Calu3 (cell line): ENCODE results near the gene TRIM52. TPM values are rescaled to one million over a fixed set of nuclear protein-coding genes. Genes with fewer than 3 reads are reported as not detected.

Experiments
- BruUV-seq: library from RNA; stranded (reverse); fragments of 400-500 nt; replicated peaks from 2 replicates; lab custom pipeline; 2021; lab: Mats Ljungman, UMichigan
- CTCF ChIA-PET: fragments of 300-600 bp; sonication (Branson Sonifier 250); formaldehyde crosslinking; loops from one replicate; lab custom pipeline; 2022; ENCODE audit warnings: antibody characterized with exemption; lab: Charles Lee
- DNase-seq: peaks from one replicate; pipeline ENCODE4 v3.0.0; 2022
- H3K27ac Mint-ChIP-seq: one replicate; pipeline ENCODE4 v1.8.0; 2022; ENCODE audit warnings: mixed read lengths; ENCODE audit not compliant: unreplicated experiment
- H3K27me3 Mint-ChIP-seq: one replicate; pipeline ENCODE4 v1.8.0; 2022; ENCODE audit warnings: mixed read lengths; ENCODE audit not compliant: unreplicated experiment
- H3K36me3 Mint-ChIP-seq: one replicate; pipeline ENCODE4 v1.8.0; 2022; ENCODE audit warnings: mild to moderate bottlenecking, moderate library complexity, mixed read lengths; ENCODE audit not compliant: insufficient read depth, unreplicated experiment
- H3K4me1 Mint-ChIP-seq: one replicate; pipeline ENCODE4 v1.8.0; 2022; ENCODE audit warnings: mild to moderate bottlenecking, low read depth, mixed read lengths; ENCODE audit not compliant: unreplicated experiment
- H3K4me3 Mint-ChIP-seq: one replicate; pipeline ENCODE4 v1.8.0; 2022; ENCODE audit warnings: mild to moderate bottlenecking, low read depth, moderate library complexity, mixed read lengths; ENCODE audit not compliant: unreplicated experiment
- H3K9me3 Mint-ChIP-seq: one replicate; pipeline ENCODE4 v1.8.0; 2022; ENCODE audit warnings: low read depth, mixed read lengths; ENCODE audit not compliant: unreplicated experiment
- CTCF ChIP-seq: fragments of 200-600 bp; IDR thresholded peaks from one replicate; pipeline ENCODE4 v1.8.0; 2022; ENCODE audit warnings: antibody characterized with exemption; ENCODE audit not compliant: unreplicated experiment
- intact Hi-C: fragments of 100-400 bp; cut with micrococcal nuclease; formaldehyde crosslinking; loops from one replicate; pipeline ENCODE4 v1.10.0; 2022; ENCODE audit not compliant: unreplicated experiment
- total RNA-seq: library from RNA; stranded (reverse); gene quantifications from 2 replicates; pipeline ENCODE4 v1.2.3, GENCODE V29; 2022

The TRIM52 gene
- total RNA-seq, 1 experiment from 2014 or later, result 14.8 TPM

- BruUV-seq, result no TSS peak
- Mint-ChIP-seq H3K4me3 (no peak overlapping the region), H3K27me3 (no peaks in the 10 kb centered on the region), H3K36me3 (peaks cover 32% of the 10 kb centered on the region), H3K4me1 (peaks cover 19% of the 10 kb centered on the region), H3K27ac (no peak overlapping the region), H3K9me3 (no peaks in the 10 kb centered on the region)
- DNase-seq, result no peak
- intact Hi-C loops, result no loop called here
- no peak for TF ChIP-seq CTCF
- CTCF ChIA-PET, result interaction anchor here (0.6 kb wide), 1 partner anchor 123 kb away, joined by 5 read pairs; no protein-coding TSS in a partner anchor
Measured at GRCh38 chr5:181265092-181265671, 4.2 kb upstream of the TRIM52 start.

- no peak overlapping the region for H3K4me3 Mint-ChIP-seq
Measured at GRCh38 chr5:181263633-181264032, 2.7 kb upstream of the TRIM52 start.

GRCh38 chr5:181261320-181262049 is 542 bp upstream of the TRIM52 start:
- no TSS peak for BruUV-seq
- Mint-ChIP-seq H3K9me3 (no peaks in the 10 kb centered on the region), H3K4me1 (peaks cover 27% of the 10 kb centered on the region), H3K27ac (peak overlapping the region; percentile 81), H3K4me3 (peak overlapping the region; percentile 89), H3K36me3 (peaks cover 43% of the 10 kb centered on the region), H3K27me3 (no peaks in the 10 kb centered on the region)
- TF ChIP-seq CTCF, result no peak
- CTCF ChIA-PET, result interaction anchor here (0.7 to 1.2 kb wide), 5 partner anchors 13 to 795 kb away, joined by 4 to 9 read pairs (median 4); no protein-coding TSS in a partner anchor
- DNase-seq, result peak; percentile 72
- intact Hi-C loops, result loop anchor here (5.0 kb wide), 1 partner anchor 79 kb away; no protein-coding TSS in a partner anchor

More at GRCh38 chr5:181263633-181264032, 2.7 kb upstream of the TRIM52 start:
- TF ChIP-seq CTCF, result no peak
- Mint-ChIP-seq H3K9me3 (no peaks in the 10 kb centered on the region), H3K4me1 (peaks cover 35% of the 10 kb centered on the region), H3K27me3 (no peaks in the 10 kb centered on the region), H3K36me3 (peaks cover 43% of the 10 kb centered on the region), H3K27ac (no peak overlapping the region)
- CTCF ChIA-PET, result no interaction called here
- no TSS peak for BruUV-seq
- intact Hi-C loops, result loop anchor here (5.0 kb wide), 1 partner anchor 81 kb away; no protein-coding TSS in a partner anchor
- no peak for DNase-seq

GRCh38 chr5:181259974-181260719 is 796 bp downstream of the TRIM52 start:
- peaks cover 30% of the 10 kb centered on the region for H3K4me1 Mint-ChIP-seq
- no peaks in the 10 kb centered on the region for H3K9me3 Mint-ChIP-seq
- no peaks in the 10 kb centered on the region for H3K27me3 Mint-ChIP-seq
- TF ChIP-seq CTCF, result no peak
- peaks cover 53% of the 10 kb centered on the region for H3K36me3 Mint-ChIP-seq
- H3K4me3 Mint-ChIP-seq, result peak overlapping the region; percentile 89
- CTCF ChIA-PET, result interaction anchor here (0.6 to 1.1 kb wide), 4 partner anchors 9 to 36 kb away, joined by 3 to 4 read pairs (median 3); no protein-coding TSS in a partner anchor
- no peak for DNase-seq
- BruUV-seq, result TSS peak; percentile 17
- peak overlapping the region; percentile 81 for H3K27ac Mint-ChIP-seq
- intact Hi-C loops, result loop anchor here (5.0 kb wide), 1 partner anchor 78 kb away; no protein-coding TSS in a partner anchor
